ENCODE data around the gene RPL10A.

RPL10A gene

GRCh38 chr6:35476004-35476403, 7.8 kb downstream of the RPL10A start:
- no peak for DNase-seq

GRCh38 chr6:35477028-35477427, 8.8 kb downstream of the RPL10A start:
- DNase-seq = no peak

GRCh38 chr6:35477551-35478179, 9.5 kb downstream of the RPL10A start:
- no peak for DNase-seq

GRCh38 chr6:35478259-35478658, 10.1 kb downstream of the RPL10A start:
- no peak for DNase-seq

- DNase-seq = no peak
Observed at GRCh38 chr6:35480176-35480575, 12.0 kb downstream of the RPL10A start.

GRCh38 chr6:35481226-35481625, 13.0 kb downstream of the RPL10A start:
- no peak for DNase-seq

GRCh38 chr6:35483062-35483461, 14.9 kb downstream of the RPL10A start:
- no peak for DNase-seq

GRCh38 chr6:35483490-35483889, 15.3 kb downstream of the RPL10A start:
- DNase-seq = no peak

- DNase-seq = no peak
Observed at GRCh38 chr6:35483893-35484645, 15.9 kb downstream of the RPL10A start.

- no peak for DNase-seq
Observed at GRCh38 chr6:35484921-35485392, 16.8 kb downstream of the RPL10A start.

GRCh38 chr6:35485402-35485877, 17.2 kb downstream of the RPL10A start:
- no peak for DNase-seq

- DNase-seq = no peak
Observed at GRCh38 chr6:35486005-35486925, 18.1 kb downstream of the RPL10A start.

- no peak for DNase-seq
Observed at GRCh38 chr6:35487658-35488516, 19.7 kb downstream of the RPL10A start.

GRCh38 chr6:35488517-35488862, 20.3 kb downstream of the RPL10A start:
- no peak for DNase-seq

GRCh38 chr6:35489066-35489465, 20.9 kb downstream of the RPL10A start:
- DNase-seq = no peak

- DNase-seq = no peak
Observed at GRCh38 chr6:35489995-35490791, 22.0 kb downstream of the RPL10A start.

GRCh38 chr6:35490821-35491557, 22.8 kb downstream of the RPL10A start:
- DNase-seq = no peak

GRCh38 chr6:35491558-35492257, 23.5 kb downstream of the RPL10A start:
- DNase-seq = no peak

GRCh38 chr6:35492258-35492973, 24.2 kb downstream of the RPL10A start:
- no peak for DNase-seq

GRCh38 chr6:35492974-35493284, 24.7 kb downstream of the RPL10A start:
- no peak for DNase-seq
